T-helper 1 cell treated with Interleukin-12 subunit alpha and Interleukin-12 subunit beta and Interleukin-4 antibody, amounts not matched to agents 30 μg/mL and 1 μg/mL, for 36 hours (primary cell): ENCODE results near the gene ADAMTSL3.

Source experiments
- H3K27ac Mint-ChIP-seq: one replicate; pipeline ENCODE4 v1.8.0; 2021; ENCODE audit warnings: mild to moderate bottlenecking, mixed read lengths
- H3K27me3 Mint-ChIP-seq: one replicate; pipeline ENCODE4 v1.8.0; 2021; ENCODE audit warnings: low read depth, mixed read lengths
- H3K36me3 Mint-ChIP-seq: one replicate; pipeline ENCODE4 v1.8.0; 2021; ENCODE audit warnings: low read depth, mixed read lengths
- H3K4me1 Mint-ChIP-seq: one replicate; pipeline ENCODE4 v1.8.0; 2021; ENCODE audit warnings: low read depth, mixed read lengths
- H3K4me3 Mint-ChIP-seq: one replicate; pipeline ENCODE4 v1.8.0; 2021; ENCODE audit warnings: mild to moderate bottlenecking, moderate library complexity, mixed read lengths
- H3K9me3 Mint-ChIP-seq: one replicate; pipeline ENCODE4 v1.8.0; 2021; ENCODE audit warnings: mixed read lengths

Gene ADAMTSL3

GRCh38 chr15:83993591-83993990, 339.7 kb downstream of the ADAMTSL3 start:
- H3K36me3 Mint-ChIP-seq = no peaks in the 10 kb centered on the region
- H3K4me1 Mint-ChIP-seq = no peaks in the 10 kb centered on the region
- H3K27me3 Mint-ChIP-seq = no peaks in the 10 kb centered on the region

GRCh38 chr15:83998486-83998885, 344.6 kb downstream of the ADAMTSL3 start:
- Mint-ChIP-seq H3K4me1 (no peaks in the 10 kb centered on the region), H3K4me3 (no peak overlapping the region), H3K27ac (no peak overlapping the region), H3K9me3 (no peaks in the 10 kb centered on the region), H3K27me3 (no peaks in the 10 kb centered on the region), H3K36me3 (no peaks in the 10 kb centered on the region)

More at GRCh38 chr15:83993591-83993990, 339.7 kb downstream of the ADAMTSL3 start:
- no peak overlapping the region for H3K4me3 Mint-ChIP-seq
- H3K27ac Mint-ChIP-seq = no peak overlapping the region
- no peaks in the 10 kb centered on the region for H3K9me3 Mint-ChIP-seq

- H3K36me3 Mint-ChIP-seq = no peaks in the 10 kb centered on the region
These were observed 345.6 kb downstream of the ADAMTSL3 start for GRCh38 chr15:83999396-84000135.

GRCh38 chr15:84001037-84001436, 347.1 kb downstream of the ADAMTSL3 start:
- no peaks in the 10 kb centered on the region for H3K4me1 Mint-ChIP-seq
- no peaks in the 10 kb centered on the region for H3K27me3 Mint-ChIP-seq
- no peaks in the 10 kb centered on the region for H3K36me3 Mint-ChIP-seq
- no peak overlapping the region for H3K27ac Mint-ChIP-seq
- no peaks in the 10 kb centered on the region for H3K9me3 Mint-ChIP-seq
- no peak overlapping the region for H3K4me3 Mint-ChIP-seq

More at GRCh38 chr15:83999396-84000135, 345.6 kb downstream of the ADAMTSL3 start:
- Mint-ChIP-seq H3K4me3 (no peak overlapping the region), H3K9me3 (no peaks in the 10 kb centered on the region), H3K27ac (no peak overlapping the region), H3K4me1 (no peaks in the 10 kb centered on the region), H3K27me3 (no peaks in the 10 kb centered on the region)

- Mint-ChIP-seq H3K36me3 (no peaks in the 10 kb centered on the region), H3K27me3 (no peaks in the 10 kb centered on the region), H3K4me1 (no peaks in the 10 kb centered on the region), H3K9me3 (no peaks in the 10 kb centered on the region), H3K4me3 (no peak overlapping the region), H3K27ac (no peak overlapping the region)
These were observed 347.7 kb downstream of the ADAMTSL3 start for GRCh38 chr15:84001655-84002054.

- Mint-ChIP-seq H3K4me3 (no peak overlapping the region), H3K27ac (no peak overlapping the region), H3K4me1 (no peaks in the 10 kb centered on the region), H3K9me3 (no peaks in the 10 kb centered on the region), H3K36me3 (no peaks in the 10 kb centered on the region), H3K27me3 (no peaks in the 10 kb centered on the region)
These were observed 350.0 kb downstream of the ADAMTSL3 start for GRCh38 chr15:84003791-84004503.

GRCh38 chr15:84006421-84006820, 352.5 kb downstream of the ADAMTSL3 start:
- Mint-ChIP-seq H3K4me1 (no peaks in the 10 kb centered on the region), H3K36me3 (no peaks in the 10 kb centered on the region), H3K27ac (no peak overlapping the region), H3K9me3 (no peaks in the 10 kb centered on the region), H3K27me3 (no peaks in the 10 kb centered on the region), H3K4me3 (no peak overlapping the region)

- H3K4me1 Mint-ChIP-seq = no peaks in the 10 kb centered on the region
- H3K9me3 Mint-ChIP-seq = no peaks in the 10 kb centered on the region
- H3K36me3 Mint-ChIP-seq = no peaks in the 10 kb centered on the region
- no peak overlapping the region for H3K27ac Mint-ChIP-seq
- H3K27me3 Mint-ChIP-seq = no peaks in the 10 kb centered on the region
- no peak overlapping the region for H3K4me3 Mint-ChIP-seq
These were observed 355.7 kb downstream of the ADAMTSL3 start for GRCh38 chr15:84009616-84010015.

GRCh38 chr15:84010246-84010645, 356.3 kb downstream of the ADAMTSL3 start:
- H3K4me3 Mint-ChIP-seq = no peak overlapping the region
- H3K9me3 Mint-ChIP-seq = no peaks in the 10 kb centered on the region

GRCh38 chr15:84016371-84016770, 362.4 kb downstream of the ADAMTSL3 start:
- Mint-ChIP-seq H3K4me3 (no peak overlapping the region), H3K27ac (no peak overlapping the region), H3K4me1 (no peaks in the 10 kb centered on the region), H3K27me3 (no peaks in the 10 kb centered on the region), H3K9me3 (no peaks in the 10 kb centered on the region), H3K36me3 (no peaks in the 10 kb centered on the region)

More at GRCh38 chr15:84010246-84010645, 356.3 kb downstream of the ADAMTSL3 start:
- Mint-ChIP-seq H3K4me1 (no peaks in the 10 kb centered on the region), H3K36me3 (no peaks in the 10 kb centered on the region), H3K27ac (no peak overlapping the region), H3K27me3 (no peaks in the 10 kb centered on the region)

GRCh38 chr15:84022516-84022915, 368.6 kb downstream of the ADAMTSL3 start:
- peaks cover 4% of the 10 kb centered on the region for H3K27me3 Mint-ChIP-seq
- H3K27ac Mint-ChIP-seq = no peak overlapping the region
- no peak overlapping the region for H3K4me3 Mint-ChIP-seq
- H3K4me1 Mint-ChIP-seq = no peaks in the 10 kb centered on the region
- no peaks in the 10 kb centered on the region for H3K36me3 Mint-ChIP-seq
- no peaks in the 10 kb centered on the region for H3K9me3 Mint-ChIP-seq

GRCh38 chr15:84023636-84024035, 369.7 kb downstream of the ADAMTSL3 start:
- no peaks in the 10 kb centered on the region for H3K4me1 Mint-ChIP-seq
- H3K4me3 Mint-ChIP-seq = no peak overlapping the region
- no peak overlapping the region for H3K27ac Mint-ChIP-seq
- H3K27me3 Mint-ChIP-seq = peaks cover 4% of the 10 kb centered on the region
- no peaks in the 10 kb centered on the region for H3K36me3 Mint-ChIP-seq
- no peaks in the 10 kb centered on the region for H3K9me3 Mint-ChIP-seq

GRCh38 chr15:84033793-84034553, 380.1 kb downstream of the ADAMTSL3 start:
- no peaks in the 10 kb centered on the region for H3K36me3 Mint-ChIP-seq
- no peaks in the 10 kb centered on the region for H3K4me1 Mint-ChIP-seq
- H3K4me3 Mint-ChIP-seq = no peak overlapping the region
- H3K27ac Mint-ChIP-seq = no peak overlapping the region
- H3K27me3 Mint-ChIP-seq = peaks cover 9% of the 10 kb centered on the region
- H3K9me3 Mint-ChIP-seq = peaks cover 2% of the 10 kb centered on the region

GRCh38 chr15:84034578-84035398, 380.9 kb downstream of the ADAMTSL3 start:
- no peaks in the 10 kb centered on the region for H3K36me3 Mint-ChIP-seq
- H3K4me1 Mint-ChIP-seq = no peaks in the 10 kb centered on the region
- H3K4me3 Mint-ChIP-seq = no peak overlapping the region
- H3K27ac Mint-ChIP-seq = no peak overlapping the region
- no peaks in the 10 kb centered on the region for H3K9me3 Mint-ChIP-seq
- peaks cover 9% of the 10 kb centered on the region for H3K27me3 Mint-ChIP-seq
